Fibroblast of gingiva (primary cell): ENCODE results near the gene TREM1.
"Not testable (repeated sequence)": the region's sequence is repeated elsewhere in the genome, so short reads cannot be mapped to it uniquely, and the experiment has no call there.

ENCODE experiments used
- DNase-seq: peaks from one replicate; pipeline ENCODE4 v3.0.0-alpha.2; 2011; ENCODE audit warnings: low read depth

The TREM1 gene

DNA sequence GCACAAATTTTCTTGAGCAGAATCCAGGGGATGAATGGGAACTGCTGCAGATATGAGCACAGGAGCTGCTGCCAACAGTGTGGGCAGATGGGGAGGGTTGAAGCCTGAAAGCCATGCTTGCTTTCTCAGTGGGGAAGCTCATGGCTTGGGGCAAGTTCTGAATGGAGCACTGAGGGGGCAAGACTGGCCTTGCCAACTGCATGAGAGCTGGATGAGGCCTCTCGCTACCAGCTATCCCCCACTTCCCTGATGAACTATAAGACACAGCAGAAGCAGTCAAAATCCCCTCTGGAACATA, 28.3 kb downstream of the TREM1 start:
- DNase-seq, result no peak

GRCh38 chr6:41257369-41258195, 28.9 kb downstream of the TREM1 start:
- peak; percentile 75 for DNase-seq

DNA sequence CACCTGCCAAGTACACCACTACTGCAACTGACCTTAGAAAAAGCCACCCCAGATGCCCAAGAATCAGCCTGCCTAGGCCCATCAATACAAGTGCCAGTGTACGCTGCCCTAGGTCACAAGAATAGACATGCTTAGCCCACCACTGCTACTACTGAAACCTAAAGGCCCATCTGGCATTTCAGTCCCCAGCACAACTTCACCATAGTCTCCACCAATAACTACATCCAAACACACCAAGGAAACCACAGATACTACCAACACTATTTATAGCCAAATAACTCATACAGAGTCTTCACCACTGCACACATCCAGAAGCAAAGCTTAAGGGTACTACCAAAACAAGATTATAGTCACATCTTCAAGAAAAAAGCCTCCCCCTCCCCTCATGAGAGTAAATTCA, 30.1 kb downstream of the TREM1 start:
- DNase-seq, result no peak

DNA sequence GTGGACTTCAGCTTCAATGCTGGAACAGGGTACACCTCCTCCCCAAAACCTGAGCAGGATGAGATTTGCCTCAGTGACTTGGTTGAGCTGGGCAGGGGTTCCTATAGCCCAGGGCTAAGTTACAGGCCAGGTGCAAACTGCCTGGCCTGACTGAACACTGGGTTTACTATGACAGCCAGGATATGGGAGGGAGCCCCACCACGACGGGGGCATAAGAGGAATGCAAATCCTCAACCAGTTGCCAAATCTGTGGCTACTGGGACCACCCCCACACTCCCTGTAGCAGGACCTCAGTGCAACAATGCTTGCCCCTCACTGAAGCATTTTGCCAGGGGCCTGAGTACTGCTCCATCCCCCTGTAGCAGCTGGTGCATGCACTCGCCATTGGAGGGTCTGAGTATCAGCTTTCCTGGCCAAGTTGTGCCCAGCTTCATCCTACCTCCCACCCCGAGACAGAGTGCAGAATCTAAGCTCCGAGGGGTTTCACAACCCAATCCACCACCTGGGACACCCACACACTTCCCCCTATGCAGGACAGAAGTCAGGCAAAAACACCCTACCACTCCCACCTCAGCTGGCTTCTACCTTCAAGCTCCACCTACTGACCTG, 30.7 kb downstream of the TREM1 start:
- DNase-seq, result no peak

GRCh38 chr6:41255110-41255509, 31.4 kb downstream of the TREM1 start:
- DNase-seq, result no peak

DNA sequence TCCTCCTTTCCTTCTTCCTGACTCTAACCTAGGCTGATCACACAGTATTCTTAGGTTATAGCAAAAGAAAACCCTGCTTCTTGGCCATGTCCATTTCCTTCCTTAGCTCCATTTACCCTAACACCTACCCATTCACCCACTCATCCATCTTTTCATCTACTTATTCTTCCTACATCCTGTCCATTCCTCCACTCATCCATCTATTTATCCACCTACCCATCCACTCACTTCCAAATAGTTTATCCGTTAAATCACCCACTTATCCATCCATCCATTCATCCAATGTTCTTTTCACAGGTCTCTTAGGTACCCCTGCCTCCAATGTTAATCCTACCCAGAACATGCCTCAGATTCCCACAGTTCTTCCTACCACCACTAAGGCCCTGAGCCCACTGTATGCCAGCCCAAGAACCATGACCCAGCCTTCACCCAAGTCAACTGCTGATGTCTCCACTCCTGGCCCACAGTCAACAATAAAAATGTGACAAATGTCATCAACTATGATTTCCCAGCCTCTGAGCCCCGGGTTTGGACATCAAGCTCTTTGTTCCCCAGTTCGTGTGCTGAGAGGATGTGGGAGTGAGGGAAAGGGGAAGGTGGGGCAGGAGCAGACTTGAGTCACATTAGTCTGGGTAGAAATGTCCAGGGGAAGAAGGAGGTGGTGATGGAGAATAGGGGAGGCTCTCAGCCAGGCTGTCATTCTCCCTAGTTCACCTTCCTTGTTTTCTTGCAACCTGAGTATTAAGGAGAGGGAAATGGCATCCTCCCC, 33.9 kb downstream of the TREM1 start:
- no peak for DNase-seq

DNA sequence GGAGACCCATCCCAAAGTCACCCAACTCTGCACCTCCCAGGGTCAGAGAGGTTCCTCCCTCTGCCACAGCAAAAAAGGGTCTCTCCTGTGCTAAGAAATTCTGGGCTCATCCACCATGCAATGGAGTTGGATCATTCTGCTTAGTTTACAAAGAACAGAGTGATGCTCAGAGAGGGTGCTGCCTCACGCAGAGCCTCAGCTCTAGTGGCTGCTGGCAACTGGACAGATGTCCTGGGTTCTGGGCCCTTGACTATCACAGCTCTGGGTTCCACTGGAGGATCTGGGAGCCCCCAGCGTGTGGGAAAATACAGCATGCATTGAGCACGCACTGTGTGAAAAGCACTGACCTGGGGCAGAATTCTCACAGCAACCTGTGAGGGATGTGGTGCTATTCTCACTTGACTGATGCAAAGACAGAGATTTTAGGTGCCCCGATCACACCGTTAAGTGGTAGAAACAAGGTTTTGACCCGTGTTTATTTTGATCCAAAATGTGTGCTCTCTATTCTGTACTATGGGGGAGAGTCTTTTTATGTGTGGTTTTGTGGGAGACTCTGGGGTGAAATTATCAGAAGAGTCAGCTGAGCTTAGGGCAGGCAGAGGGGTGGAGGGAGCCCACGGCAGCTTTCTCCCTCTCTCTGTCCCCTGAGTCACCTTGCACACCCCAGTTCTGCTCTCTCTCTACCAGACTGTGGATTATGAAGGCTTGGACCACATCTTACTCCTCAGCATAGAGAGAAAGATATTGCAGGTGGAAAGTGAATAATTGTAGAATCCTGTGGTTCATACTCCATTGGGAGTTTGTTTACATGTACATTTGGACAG, 38.4 kb downstream of the TREM1 start:
- no peak for DNase-seq

- DNase-seq, result no peak
Measured at GRCh38 chr6:41247288-41247865, 39.1 kb downstream of the TREM1 start.

DNA sequence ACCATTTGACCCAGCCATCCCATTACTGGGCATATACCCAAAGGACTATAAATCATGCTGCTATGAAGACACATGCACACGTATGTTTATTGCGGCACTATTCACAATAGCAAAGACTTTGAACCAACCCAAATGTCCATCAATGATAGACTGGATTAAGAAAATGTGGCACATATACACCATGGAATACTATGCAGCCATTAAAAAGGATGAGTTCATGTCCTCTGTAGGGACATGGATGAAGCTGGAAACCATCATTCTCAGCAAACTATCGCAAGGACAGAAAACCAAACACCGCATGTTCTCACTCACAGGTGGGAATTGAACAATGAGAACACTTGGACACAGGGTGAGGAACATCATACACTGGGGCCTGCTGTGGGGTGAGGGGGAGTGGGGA, 40.0 kb downstream of the TREM1 start:
- DNase-seq, result not testable (repeated sequence)

- DNase-seq, result no peak
Measured at GRCh38 chr6:41239467-41240159, 46.9 kb downstream of the TREM1 start.

DNA sequence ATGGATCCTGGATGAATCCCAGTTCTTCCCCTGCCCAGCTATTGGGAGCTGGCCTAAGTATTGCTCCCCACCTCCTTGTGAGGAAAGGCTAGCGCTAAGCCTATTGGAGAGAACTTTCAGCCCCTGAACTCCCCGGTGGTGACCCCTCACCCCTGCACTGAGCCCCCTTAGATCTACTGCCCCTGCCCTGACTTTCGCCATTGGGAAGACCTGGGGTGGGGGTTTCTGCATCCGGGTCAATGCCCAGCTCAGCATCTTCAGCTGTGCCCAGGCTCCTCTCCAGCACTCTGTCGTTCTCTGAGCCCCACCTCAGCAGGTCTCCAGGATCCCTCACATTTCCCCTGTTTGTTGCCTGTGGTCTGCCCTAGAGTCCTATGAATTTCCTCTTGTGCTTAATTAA, 49.4 kb downstream of the TREM1 start:
- DNase-seq, result no peak

GRCh38 chr6:41236276-41236675, 50.2 kb downstream of the TREM1 start:
- DNase-seq, result no peak

GRCh38 chr6:41232667-41233066, 53.8 kb downstream of the TREM1 start:
- no peak for DNase-seq

- DNase-seq, result no peak
Measured at GRCh38 chr6:41231246-41231645, 55.2 kb downstream of the TREM1 start.

GRCh38 chr6:41229721-41230120, 56.8 kb downstream of the TREM1 start:
- no peak for DNase-seq

GRCh38 chr6:41228616-41229015, 57.9 kb downstream of the TREM1 start:
- DNase-seq, result no peak

DNA sequence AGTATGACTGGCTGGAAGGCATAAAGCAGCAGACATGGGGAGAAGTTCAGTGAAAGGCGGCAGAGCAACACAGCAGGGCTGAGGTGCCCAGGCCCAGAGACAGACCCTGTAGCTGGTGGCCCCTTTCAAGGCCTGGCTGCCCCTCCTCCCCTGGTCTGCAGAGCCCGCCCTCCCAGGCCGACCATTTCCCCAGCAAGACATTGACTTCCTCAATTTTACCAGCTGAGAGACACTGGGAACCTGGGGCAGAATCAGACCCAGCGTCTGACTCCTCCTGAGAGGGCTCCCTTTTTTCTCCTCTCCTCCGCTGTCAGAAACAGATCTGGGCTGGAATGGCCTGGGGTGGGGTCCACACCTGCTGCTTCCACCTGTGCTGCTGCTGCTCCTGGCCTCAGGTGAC, 58.4 kb downstream of the TREM1 start, which contains the start of gene TREML4:
TSS of gene TREML4 (plus strand) at position 254 of the 400 bp plus-strand sequence. CDS start at position 333, 79 bp downstream.
- no peak for DNase-seq

DNA sequence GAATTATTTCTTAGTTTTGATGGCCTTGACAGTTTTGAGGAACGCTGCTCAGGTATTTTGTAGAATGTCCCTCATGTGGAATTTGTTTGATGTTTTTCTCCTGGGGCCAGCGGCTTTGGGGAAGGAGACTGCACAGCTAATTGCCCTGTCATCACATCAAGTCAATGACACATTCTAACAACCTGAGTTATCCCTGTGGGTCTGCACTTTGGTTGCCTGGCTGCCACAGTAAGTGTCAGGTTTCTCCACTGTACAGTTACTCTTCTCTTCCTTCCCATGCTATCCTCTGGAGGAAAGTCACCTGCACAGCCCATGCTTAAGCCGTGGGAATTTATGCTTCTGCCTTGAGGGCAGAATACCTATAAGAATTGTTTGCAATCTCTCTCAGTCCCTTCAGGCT, 59.7 kb downstream of the TREM1 start:
- DNase-seq, result no peak

DNA sequence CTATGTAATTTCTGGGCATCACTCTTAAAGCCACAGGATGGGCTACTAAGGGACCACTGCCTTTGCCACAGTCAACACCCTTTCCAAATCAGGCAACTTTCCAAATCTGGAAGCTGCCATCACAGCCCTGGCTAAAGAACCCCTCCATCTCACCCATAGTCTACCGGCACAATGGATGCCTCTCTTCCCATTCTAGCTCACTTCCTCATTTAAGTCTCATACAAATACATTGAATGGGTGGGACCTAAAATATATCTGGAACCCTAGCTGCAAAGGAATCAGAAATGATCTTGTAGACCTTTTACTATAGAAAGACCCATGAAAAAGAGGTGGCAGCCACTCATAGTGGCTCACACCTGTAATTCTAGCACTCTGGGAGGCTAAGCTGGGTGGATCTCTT, 61.7 kb downstream of the TREM1 start:
- DNase-seq, result no peak
